ENCODE data around the gene TDRD15. TPM values are rescaled to one million over a fixed set of nuclear protein-coding genes. Genes with fewer than 3 reads are reported as not detected.

Gene TDRD15
- total RNA-seq, 4 donors from 2014 or later: 0.73 TPM; not detected in 3

GRCh38 chr2:21161122-21161521, 37.4 kb downstream of the TDRD15 start:
- TF ChIP-seq POLR2AphosphoS5 (IDR thresholded peaks at IDR 0.05): no peak
- no peak for TF ChIP-seq POLR2A (IDR thresholded peaks at IDR 0.05)
- TF ChIP-seq CTCF (IDR thresholded peaks at IDR 0.05): no peak
- no peak for TF ChIP-seq EP300 (IDR thresholded peaks at IDR 0.05)
- WGBS, 2 donors (ENCODE audit: low coverage in 1 of 2): 80 to 81% methylated on average over 1 to 2 of the region's 6 CpGs
- Histone ChIP-seq H3K27me3 (no peaks in the 10 kb centered on the region), H3K4me3 (no peak overlapping the region), H3K9me3 (no peaks in the 10 kb centered on the region), H3K36me3 (no peaks in the 10 kb centered on the region), H3K4me1 (no peaks in the 10 kb centered on the region), H3K27ac (no peak overlapping the region)
- no peak for ATAC-seq

GRCh38 chr2:21161832-21162614, 38.3 kb downstream of the TDRD15 start:
- Histone ChIP-seq H3K9me3 (no peaks in the 10 kb centered on the region), H3K4me1 (no peaks in the 10 kb centered on the region), H3K27ac (no peak overlapping the region), H3K36me3 (no peaks in the 10 kb centered on the region), H3K4me3 (no peak overlapping the region), H3K27me3 (no peaks in the 10 kb centered on the region)
- WGBS, 2 donors (ENCODE audit: low coverage in 1 of 2): 83 to 100% methylated on average over 1 to 3 of the region's 7 CpGs
- no peak for ATAC-seq
- no peak for TF ChIP-seq CTCF (IDR thresholded peaks at IDR 0.05)
- no peak for TF ChIP-seq POLR2A (IDR thresholded peaks at IDR 0.05)
- no peak for TF ChIP-seq POLR2AphosphoS5 (IDR thresholded peaks at IDR 0.05)
- TF ChIP-seq EP300 (IDR thresholded peaks at IDR 0.05): no peak

- Histone ChIP-seq H3K9me3 (no peaks in the 10 kb centered on the region), H3K36me3 (no peaks in the 10 kb centered on the region), H3K4me3 (no peak overlapping the region), H3K27ac (no peak overlapping the region), H3K4me1 (no peaks in the 10 kb centered on the region), H3K27me3 (no peaks in the 10 kb centered on the region)
- WGBS, 2 donors (ENCODE audit: low coverage in 1 of 2): no CpG with 5 or more reads among the region's 5 CpGs
- TF ChIP-seq POLR2A (IDR thresholded peaks at IDR 0.05): no peak
- TF ChIP-seq EP300 (IDR thresholded peaks at IDR 0.05): no peak
- no peak for ATAC-seq
Observed at GRCh38 chr2:21162615-21162878, 38.8 kb downstream of the TDRD15 start.

GRCh38 chr2:21163213-21163612, 39.4 kb downstream of the TDRD15 start:
- Histone ChIP-seq H3K9me3 (no peaks in the 10 kb centered on the region), H3K27me3 (no peaks in the 10 kb centered on the region), H3K4me3 (no peak overlapping the region), H3K4me1 (no peaks in the 10 kb centered on the region), H3K36me3 (no peaks in the 10 kb centered on the region), H3K27ac (no peak overlapping the region)
- 67% methylated on average over 1 of the region's 9 CpGs; no CpG with 5 or more reads in 1 of the 2 donors for WGBS, 2 donors (ENCODE audit: low coverage in 1 of 2)
- TF ChIP-seq EP300 (IDR thresholded peaks at IDR 0.05): no peak
- no peak for TF ChIP-seq CTCF (IDR thresholded peaks at IDR 0.05)
- TF ChIP-seq POLR2A (IDR thresholded peaks at IDR 0.05): no peak
- TF ChIP-seq POLR2AphosphoS5 (IDR thresholded peaks at IDR 0.05): no peak
- ATAC-seq: no peak

GRCh38 chr2:21165350-21165749, 41.6 kb downstream of the TDRD15 start:
- Histone ChIP-seq H3K27ac (no peak overlapping the region), H3K36me3 (no peaks in the 10 kb centered on the region), H3K27me3 (no peaks in the 10 kb centered on the region), H3K9me3 (no peaks in the 10 kb centered on the region), H3K4me1 (no peaks in the 10 kb centered on the region), H3K4me3 (no peak overlapping the region)
- TF ChIP-seq POLR2AphosphoS5 (IDR thresholded peaks at IDR 0.05) (no peak), CTCF (IDR thresholded peaks at IDR 0.05) (no peak), EP300 (IDR thresholded peaks at IDR 0.05) (no peak), POLR2A (IDR thresholded peaks at IDR 0.05) (no peak)
- no peak for ATAC-seq
- WGBS, 2 donors (ENCODE audit: low coverage in 1 of 2): 0 to 11% methylated on average over 1 of the region's 1 CpG
